GM23248 (cell line): ENCODE measurements around the gene FOXN3. TPM values are rescaled to one million over a fixed set of nuclear protein-coding genes. Genes with fewer than 3 reads are reported as not detected.
A peak's percentile ranks its signal among the peaks of the same experiment; 100 is the strongest.

Experiments used
- DNase-seq: peaks from one replicate; pipeline ENCODE4 v3.0.0-alpha.2; 2015
- H2AFZ ChIP-seq: fragments of 200-600 bp; sonication (generic); 2 replicates; pipeline ENCODE4 v1.6.1; 2016; ENCODE audit warnings: antibody characterized with exemption
- H3F3A ChIP-seq: fragments of 200-600 bp; sonication (generic); 2 replicates; pipeline ENCODE4 v1.6.1; 2016; ENCODE audit warnings: mild to moderate bottlenecking, antibody characterized with exemption, mixed run types; ENCODE audit not compliant: insufficient read depth
- H3K27ac ChIP-seq: fragments of 200-600 bp; sonication (generic); 2 replicates; pipeline ENCODE4 v1.5.1; 2016; ENCODE audit warnings: mild to moderate bottlenecking
- H3K27me3 ChIP-seq: fragments of 200-600 bp; sonication (generic); replicated peaks from 2 replicates; pipeline ENCODE4 v1.6.1; 2016; ENCODE audit warnings: mild to moderate bottlenecking; ENCODE audit not compliant: insufficient read depth
- H3K36me3 ChIP-seq: fragments of 200-600 bp; sonication (generic); 2 replicates; pipeline ENCODE4 v1.6.1; 2016; ENCODE audit warnings: low read depth, mild to moderate bottlenecking
- H3K4me1 ChIP-seq: fragments of 200-600 bp; sonication (generic); 2 replicates; pipeline ENCODE4 v1.6.1; 2016; ENCODE audit warnings: mild to moderate bottlenecking; ENCODE audit not compliant: insufficient read depth
- H3K4me2 ChIP-seq: fragments of 200-600 bp; sonication (generic); one replicate; pipeline ENCODE4 v1.6.1; 2016; ENCODE audit warnings: mild to moderate bottlenecking; ENCODE audit not compliant: unreplicated experiment
- H3K4me3 ChIP-seq: fragments of 200-600 bp; sonication (generic); 2 replicates; pipeline ENCODE4 v1.5.1; 2016; ENCODE audit warnings: mild to moderate bottlenecking
- H3K79me2 ChIP-seq: fragments of 200-600 bp; sonication (generic); 2 replicates; pipeline ENCODE4 v1.6.1; 2016; ENCODE audit warnings: mild to moderate bottlenecking; ENCODE audit not compliant: insufficient read depth
- H3K9ac ChIP-seq: fragments of 200-600 bp; sonication (generic); 2 replicates; pipeline ENCODE4 v1.6.1; 2016; ENCODE audit warnings: mild to moderate bottlenecking
- H3K9me2 ChIP-seq: fragments of 200-600 bp; sonication (generic); 2 replicates; pipeline ENCODE4 v1.6.1; 2016; ENCODE audit warnings: mixed run types, mild to moderate bottlenecking, moderate library complexity; ENCODE audit not compliant: insufficient read depth
- H3K9me3 ChIP-seq: fragments of 200-600 bp; sonication (generic); one replicate; pipeline ENCODE4 v1.6.1; 2017; ENCODE audit warnings: low read depth
- H4K20me1 ChIP-seq: fragments of 200-600 bp; sonication (generic); 2 replicates; pipeline ENCODE4 v1.6.0; 2016; ENCODE audit not compliant: insufficient read depth
- EZH2 ChIP-seq: fragments of 200-600 bp; sonication (generic); IDR thresholded peaks from 2 replicates; pipeline ENCODE4 v1.6.1; 2018; ENCODE audit warnings: antibody characterized with exemption, mild to moderate bottlenecking; ENCODE audit not compliant: insufficient read depth, poor library complexity, severe bottlenecking
- EZH2phosphoT487 ChIP-seq: fragments of 200-600 bp; sonication (generic); IDR thresholded peaks from 2 replicates; pipeline ENCODE4 v1.6.1; 2018; ENCODE audit warnings: antibody characterized with exemption, moderate library complexity, mild to moderate bottlenecking, low read depth; ENCODE audit not compliant: insufficient read depth
- WGBS, 2 experiments: methylation state at CpG; one replicate each; pipeline ENCODE4 v1.1.6; 2015 to 2017; ENCODE audit warnings: low lambda C conversion rate in 2 of 2, low coverage in 1 of 2; ENCODE audit errors: missing lambda C conversion rate in 2 of 2; 5-methylcytosine and 5-hydroxymethylcytosine counted together
- in situ Hi-C: fragments of 300-500 bp; cut with MboI; formaldehyde crosslinking; loops from 2 replicates; pipeline ENCODE4 v1.15.0; 2020
- polyA plus RNA-seq: library from polyadenylated mRNA; unstranded; fragments of >200 nt; fragmentation: Nextera tagmentation; extraction: Ambion mirVana; gene quantifications from 2 replicates; pipeline ENCODE4 v1.2.1, GENCODE V29; 2016
- total RNA-seq: library from RNA; depleted of rRNA; stranded (reverse); fragments of >200 nt; shearing (Covaris generic); gene quantifications from 2 replicates; pipeline ENCODE4 v1.2.3, GENCODE V29; 2014

Gene FOXN3
- total and polyA plus RNA-seq, 2 experiments from 2014 or later, result 18.6 to 19.0 TPM

DNA sequence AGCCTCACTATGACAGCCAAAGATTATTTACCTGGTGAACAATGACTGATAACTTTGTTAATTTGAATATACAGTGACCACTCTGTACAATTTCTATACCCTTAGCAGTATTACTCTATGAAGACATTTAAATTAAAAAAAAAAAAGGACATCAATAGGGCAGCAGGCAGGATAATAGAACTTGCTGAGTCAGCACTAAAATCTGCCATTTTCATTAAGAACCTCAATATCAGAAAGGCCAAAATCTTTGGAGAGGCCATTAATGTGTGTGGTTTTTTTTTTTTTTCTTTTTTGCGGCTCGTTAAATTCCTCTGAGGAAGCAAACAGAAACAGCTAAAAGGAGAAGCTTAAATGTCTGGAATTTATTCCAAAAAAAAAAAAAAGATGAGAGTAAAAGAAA lies 73.7 kb downstream of the FOXN3 start:
- H4K20me1 ChIP-seq, result no peaks in the 10 kb centered on the region
- in situ Hi-C loops, result no loop called here
- DNase-seq, result no peak
- no peaks in the 10 kb centered on the region for H3K36me3 ChIP-seq
- no peak overlapping the region for H3K9ac ChIP-seq
- no peaks in the 10 kb centered on the region for H3K9me2 ChIP-seq
- no peaks in the 10 kb centered on the region for H3F3A ChIP-seq
- no peak overlapping the region for H3K27ac ChIP-seq
- H3K79me2 ChIP-seq, result no peaks in the 10 kb centered on the region; the same call in 1 of the 2 replicates
- no peak for TF ChIP-seq EZH2phosphoT487
- no peak for TF ChIP-seq EZH2
- no peaks in the 10 kb centered on the region for H3K27me3 ChIP-seq
- H3K9me3 ChIP-seq, result no peaks in the 10 kb centered on the region
- peaks cover 10% of the 10 kb centered on the region for H3K4me1 ChIP-seq
- WGBS, 2 experiments, result 52 to 54% methylated on average over 2 of the region's 2 CpGs
- no peak overlapping the region for H3K4me3 ChIP-seq
- H2AFZ ChIP-seq, result no peak overlapping the region
- no peak overlapping the region for H3K4me2 ChIP-seq

DNA sequence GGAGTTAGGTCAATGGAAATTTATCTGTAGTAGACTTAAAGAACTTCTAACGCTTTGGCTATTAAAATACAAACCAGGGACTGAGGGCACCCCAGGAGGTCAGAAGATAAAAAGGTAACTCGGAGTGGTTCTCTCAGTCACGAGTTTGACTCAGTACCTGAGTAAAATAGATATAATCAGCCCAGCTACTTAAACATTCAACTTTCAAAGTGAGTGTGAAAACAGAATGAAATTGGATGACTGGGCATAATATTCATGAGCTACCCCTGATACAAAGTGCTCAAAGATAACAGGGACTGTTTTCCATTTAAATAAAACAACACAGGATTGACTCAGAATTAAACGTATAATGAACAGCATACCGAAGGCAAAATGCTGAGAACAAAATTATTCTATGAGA lies 75.0 kb downstream of the FOXN3 start:
- Histone ChIP-seq H3K27me3 (no peaks in the 10 kb centered on the region), H4K20me1 (no peaks in the 10 kb centered on the region), H3F3A (peaks cover 3% of the 10 kb centered on the region; the same call in 1 of the 2 replicates), H3K27ac (no peak overlapping the region), H3K4me1 (peaks cover 23% of the 10 kb centered on the region), H3K79me2 (no peaks in the 10 kb centered on the region; the same call in 1 of the 2 replicates), H3K9ac (no peak overlapping the region), H2AFZ (no peak overlapping the region), H3K9me2 (no peaks in the 10 kb centered on the region), H3K4me2 (no peak overlapping the region), H3K36me3 (no peaks in the 10 kb centered on the region), H3K9me3 (no peaks in the 10 kb centered on the region), H3K4me3 (no peak overlapping the region)
- WGBS, 2 experiments, result 96 to 100% methylated on average over 5 of the region's 5 CpGs
- TF ChIP-seq EZH2phosphoT487 (no peak), EZH2 (no peak)
- no peak for DNase-seq
- in situ Hi-C loops, result no loop called here

DNA sequence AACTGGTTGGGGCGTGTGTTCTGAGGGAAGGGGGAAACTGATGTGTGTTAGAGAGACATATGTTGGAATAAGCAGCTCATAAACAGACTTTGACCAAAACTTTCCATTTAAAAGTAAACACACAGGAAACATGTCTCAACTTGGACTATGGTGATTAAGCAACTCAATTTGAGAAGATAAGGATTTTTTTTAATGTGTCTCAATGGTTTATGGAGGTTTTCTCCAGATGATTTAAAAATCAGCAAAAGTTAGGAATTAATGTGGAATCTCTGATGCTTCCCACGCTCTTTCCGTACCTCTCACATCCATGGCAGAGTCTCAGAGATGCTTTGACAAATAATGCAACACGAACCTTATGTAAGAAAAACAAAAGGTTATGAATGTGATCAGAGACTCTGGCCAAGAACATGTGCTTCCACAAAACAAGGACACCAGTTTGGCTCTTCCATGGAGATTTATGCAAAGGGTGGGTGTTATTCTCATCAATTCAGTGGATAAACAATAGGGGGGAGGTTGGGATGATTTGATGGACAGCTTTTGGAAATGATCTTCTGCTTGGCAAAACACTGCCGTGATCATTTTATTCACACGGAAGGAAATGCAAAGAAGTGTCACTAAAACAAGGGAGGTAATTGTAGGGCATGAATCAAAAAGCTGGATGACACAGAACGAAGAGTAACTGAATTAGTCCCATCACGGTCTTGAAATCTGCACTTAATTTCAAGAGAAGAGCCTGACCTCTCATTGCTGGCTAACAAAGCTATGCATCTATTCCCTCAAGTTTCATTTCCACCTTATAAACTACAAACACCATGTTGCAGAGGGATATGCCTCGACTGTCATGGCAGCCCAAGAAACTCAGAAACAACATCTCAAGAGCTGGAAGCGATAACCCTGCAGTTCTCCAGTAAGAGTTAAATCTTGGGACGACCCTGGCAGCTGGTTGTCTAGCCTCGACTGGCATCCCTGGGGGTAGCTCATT lies 76.5 kb downstream of the FOXN3 start:
- H3K4me2 ChIP-seq, result peak overlapping the region; percentile 10
- H3K79me2 ChIP-seq, result 0 out of 2 replicates have a peak, but pooled peaks cover 3% of the 10 kb centered on the region
- H2AFZ ChIP-seq, result no peak overlapping the region
- no peak overlapping the region; the same call in 1 of the 2 replicates for H3K27ac ChIP-seq
- H3K9ac ChIP-seq, result no peak overlapping the region
- TF ChIP-seq EZH2phosphoT487 (no peak), EZH2 (no peak)
- no peaks in the 10 kb centered on the region for H3K36me3 ChIP-seq
- no peaks in the 10 kb centered on the region for H3K27me3 ChIP-seq
- in situ Hi-C loops, result no loop called here
- no peaks in the 10 kb centered on the region for H3K9me3 ChIP-seq
- H4K20me1 ChIP-seq, result no peaks in the 10 kb centered on the region
- DNase-seq, result peak; percentile 59
- H3K4me3 ChIP-seq, result no peak overlapping the region
- no peaks in the 10 kb centered on the region for H3K9me2 ChIP-seq
- 32% methylated on average over 12 of the region's 12 CpGs for WGBS, 2 experiments
- peaks cover 25% of the 10 kb centered on the region for H3K4me1 ChIP-seq
- H3F3A ChIP-seq, result peaks cover 11% of the 10 kb centered on the region; the same call in 1 of the 2 replicates

DNA sequence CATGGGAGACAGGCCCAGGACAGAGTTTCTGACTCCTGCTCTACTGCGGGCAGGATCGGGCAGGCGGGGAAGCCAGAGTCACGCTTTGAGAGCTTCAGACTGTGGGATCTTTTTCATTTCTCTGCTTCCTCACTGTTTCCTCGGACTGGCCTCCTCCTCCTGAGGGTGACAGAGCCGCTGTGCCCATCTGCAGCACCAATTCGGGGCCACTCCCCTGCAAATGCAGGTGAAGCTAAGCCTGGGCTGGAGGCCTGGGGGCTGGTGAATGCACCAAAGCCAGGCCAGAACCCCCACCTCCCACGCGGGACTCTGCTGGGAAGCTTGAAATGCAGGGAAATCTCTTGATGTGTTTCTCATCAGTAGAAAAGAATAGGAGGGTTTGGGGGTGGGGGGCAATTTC lies 77.5 kb downstream of the FOXN3 start:
- H3K4me3 ChIP-seq, result no peak overlapping the region
- H4K20me1 ChIP-seq, result no peaks in the 10 kb centered on the region
- no peaks in the 10 kb centered on the region for H3K9me3 ChIP-seq
- peaks cover 25% of the 10 kb centered on the region for H3K4me1 ChIP-seq
- peaks cover 11% of the 10 kb centered on the region; the same call in 1 of the 2 replicates for H3F3A ChIP-seq
- H3K4me2 ChIP-seq, result no peak overlapping the region
- DNase-seq, result no peak
- H2AFZ ChIP-seq, result no peak overlapping the region
- TF ChIP-seq EZH2, result no peak
- TF ChIP-seq EZH2phosphoT487, result no peak
- H3K36me3 ChIP-seq, result no peaks in the 10 kb centered on the region
- no peak overlapping the region; the same call in 1 of the 2 replicates for H3K27ac ChIP-seq
- in situ Hi-C loops, result no loop called here
- 0 out of 2 replicates have a peak, but pooled peaks cover 3% of the 10 kb centered on the region for H3K79me2 ChIP-seq
- no peaks in the 10 kb centered on the region for H3K9me2 ChIP-seq
- no peaks in the 10 kb centered on the region for H3K27me3 ChIP-seq
- 93% methylated on average over 9 of the region's 9 CpGs for WGBS, 2 experiments
- H3K9ac ChIP-seq, result no peak overlapping the region
